HL-60 (cell line): ENCODE measurements around the gene GPC1.

Experiments used
- DNase-seq, 2 experiments: peaks; one replicate each; pipeline ENCODE4 v3.0.0-alpha.2; 2010 to 2020; ENCODE audit warnings: low read depth in 1 of 2, low spot score in 1 of 2
- H3K27ac ChIP-seq: fragments of 250-450 bp; sonication (Bioruptor Pico); replicated peaks from 2 replicates; pipeline ENCODE4 v1.5.1; 2020; ENCODE audit warnings: mild to moderate bottlenecking, moderate library complexity
- H3K27me3 ChIP-seq: fragments of 250-450 bp; sonication (Bioruptor Pico); 2 replicates; pipeline ENCODE4 v1.5.1; 2021; ENCODE audit warnings: mild to moderate bottlenecking, moderate library complexity; ENCODE audit not compliant: insufficient read depth, poor library complexity, severe bottlenecking
- H3K4me3 ChIP-seq: replicated peaks from 2 replicates; pipeline ENCODE4 v1.5.1; 2011; ENCODE audit warnings: mild to moderate bottlenecking, control low read depth, low read length; ENCODE audit not compliant: insufficient read depth
- GABPA ChIP-seq: IDR thresholded peaks from 2 replicates; pipeline ENCODE4 v1.6.1; 2012; ENCODE audit warnings: low read depth
- POLR2AphosphoS5 ChIP-seq: IDR thresholded peaks from 2 replicates; pipeline ENCODE4 v1.6.1; 2012; ENCODE audit warnings: low read depth
- SPI1 ChIP-seq: IDR thresholded peaks from 2 replicates; pipeline ENCODE4 v1.6.1; 2012; ENCODE audit warnings: low read depth, mild to moderate bottlenecking, borderline replicate concordance
- TF ChIP-seq, protein P1 (sequence below): IDR thresholded peaks from one replicate; pipeline ENCODE4 v1.5.1; 2011; ENCODE audit warnings: low read length, control low read depth, inconsistent platforms; ENCODE audit not compliant: insufficient read depth
- TF ChIP-seq, protein P2 (sequence below): IDR thresholded peaks from 2 replicates; pipeline ENCODE4 v1.6.1; 2012; ENCODE audit warnings: low read depth; ENCODE audit not compliant: insufficient replicate concordance

The GPC1 gene

DNA sequence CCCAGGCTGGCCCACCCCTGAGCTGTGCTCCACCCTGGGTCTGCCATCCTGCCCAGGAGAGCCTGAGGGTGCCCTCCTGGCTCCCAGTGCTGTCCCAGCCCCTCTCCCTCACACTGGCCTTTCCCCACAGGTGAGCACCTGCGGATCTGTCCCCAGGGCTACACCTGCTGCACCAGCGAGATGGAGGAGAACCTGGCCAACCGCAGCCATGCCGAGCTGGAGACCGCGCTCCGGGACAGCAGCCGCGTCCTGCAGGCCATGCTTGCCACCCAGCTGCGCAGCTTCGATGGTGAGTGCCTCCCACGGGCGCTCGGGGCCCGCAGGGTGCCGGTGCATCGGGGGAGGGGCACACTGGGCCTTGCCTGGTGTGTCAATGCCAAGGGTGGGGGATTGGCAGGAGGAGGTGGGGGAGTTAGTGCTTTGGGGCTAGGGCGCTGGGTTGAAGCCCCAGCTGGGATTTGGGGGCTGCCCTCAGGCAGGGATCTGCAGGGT is 23.5 kb downstream of the GPC1 start:
- no peak overlapping the region for H3K27ac ChIP-seq
- H3K4me3 ChIP-seq = no peak overlapping the region
- no peak for TF ChIP-seq SPI1
- TF ChIP-seq, protein P1, sequence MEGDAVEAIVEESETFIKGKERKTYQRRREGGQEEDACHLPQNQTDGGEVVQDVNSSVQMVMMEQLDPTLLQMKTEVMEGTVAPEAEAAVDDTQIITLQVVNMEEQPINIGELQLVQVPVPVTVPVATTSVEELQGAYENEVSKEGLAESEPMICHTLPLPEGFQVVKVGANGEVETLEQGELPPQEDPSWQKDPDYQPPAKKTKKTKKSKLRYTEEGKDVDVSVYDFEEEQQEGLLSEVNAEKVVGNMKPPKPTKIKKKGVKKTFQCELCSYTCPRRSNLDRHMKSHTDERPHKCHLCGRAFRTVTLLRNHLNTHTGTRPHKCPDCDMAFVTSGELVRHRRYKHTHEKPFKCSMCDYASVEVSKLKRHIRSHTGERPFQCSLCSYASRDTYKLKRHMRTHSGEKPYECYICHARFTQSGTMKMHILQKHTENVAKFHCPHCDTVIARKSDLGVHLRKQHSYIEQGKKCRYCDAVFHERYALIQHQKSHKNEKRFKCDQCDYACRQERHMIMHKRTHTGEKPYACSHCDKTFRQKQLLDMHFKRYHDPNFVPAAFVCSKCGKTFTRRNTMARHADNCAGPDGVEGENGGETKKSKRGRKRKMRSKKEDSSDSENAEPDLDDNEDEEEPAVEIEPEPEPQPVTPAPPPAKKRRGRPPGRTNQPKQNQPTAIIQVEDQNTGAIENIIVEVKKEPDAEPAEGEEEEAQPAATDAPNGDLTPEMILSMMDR = no peak
- TF ChIP-seq POLR2AphosphoS5 = no peak
- TF ChIP-seq, protein P2, sequence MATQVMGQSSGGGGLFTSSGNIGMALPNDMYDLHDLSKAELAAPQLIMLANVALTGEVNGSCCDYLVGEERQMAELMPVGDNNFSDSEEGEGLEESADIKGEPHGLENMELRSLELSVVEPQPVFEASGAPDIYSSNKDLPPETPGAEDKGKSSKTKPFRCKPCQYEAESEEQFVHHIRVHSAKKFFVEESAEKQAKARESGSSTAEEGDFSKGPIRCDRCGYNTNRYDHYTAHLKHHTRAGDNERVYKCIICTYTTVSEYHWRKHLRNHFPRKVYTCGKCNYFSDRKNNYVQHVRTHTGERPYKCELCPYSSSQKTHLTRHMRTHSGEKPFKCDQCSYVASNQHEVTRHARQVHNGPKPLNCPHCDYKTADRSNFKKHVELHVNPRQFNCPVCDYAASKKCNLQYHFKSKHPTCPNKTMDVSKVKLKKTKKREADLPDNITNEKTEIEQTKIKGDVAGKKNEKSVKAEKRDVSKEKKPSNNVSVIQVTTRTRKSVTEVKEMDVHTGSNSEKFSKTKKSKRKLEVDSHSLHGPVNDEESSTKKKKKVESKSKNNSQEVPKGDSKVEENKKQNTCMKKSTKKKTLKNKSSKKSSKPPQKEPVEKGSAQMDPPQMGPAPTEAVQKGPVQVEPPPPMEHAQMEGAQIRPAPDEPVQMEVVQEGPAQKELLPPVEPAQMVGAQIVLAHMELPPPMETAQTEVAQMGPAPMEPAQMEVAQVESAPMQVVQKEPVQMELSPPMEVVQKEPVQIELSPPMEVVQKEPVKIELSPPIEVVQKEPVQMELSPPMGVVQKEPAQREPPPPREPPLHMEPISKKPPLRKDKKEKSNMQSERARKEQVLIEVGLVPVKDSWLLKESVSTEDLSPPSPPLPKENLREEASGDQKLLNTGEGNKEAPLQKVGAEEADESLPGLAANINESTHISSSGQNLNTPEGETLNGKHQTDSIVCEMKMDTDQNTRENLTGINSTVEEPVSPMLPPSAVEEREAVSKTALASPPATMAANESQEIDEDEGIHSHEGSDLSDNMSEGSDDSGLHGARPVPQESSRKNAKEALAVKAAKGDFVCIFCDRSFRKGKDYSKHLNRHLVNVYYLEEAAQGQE = no peak
- TF ChIP-seq GABPA = no peak
- DNase-seq = no peak
- peaks cover 36% of the 10 kb centered on the region for H3K27me3 ChIP-seq

DNA sequence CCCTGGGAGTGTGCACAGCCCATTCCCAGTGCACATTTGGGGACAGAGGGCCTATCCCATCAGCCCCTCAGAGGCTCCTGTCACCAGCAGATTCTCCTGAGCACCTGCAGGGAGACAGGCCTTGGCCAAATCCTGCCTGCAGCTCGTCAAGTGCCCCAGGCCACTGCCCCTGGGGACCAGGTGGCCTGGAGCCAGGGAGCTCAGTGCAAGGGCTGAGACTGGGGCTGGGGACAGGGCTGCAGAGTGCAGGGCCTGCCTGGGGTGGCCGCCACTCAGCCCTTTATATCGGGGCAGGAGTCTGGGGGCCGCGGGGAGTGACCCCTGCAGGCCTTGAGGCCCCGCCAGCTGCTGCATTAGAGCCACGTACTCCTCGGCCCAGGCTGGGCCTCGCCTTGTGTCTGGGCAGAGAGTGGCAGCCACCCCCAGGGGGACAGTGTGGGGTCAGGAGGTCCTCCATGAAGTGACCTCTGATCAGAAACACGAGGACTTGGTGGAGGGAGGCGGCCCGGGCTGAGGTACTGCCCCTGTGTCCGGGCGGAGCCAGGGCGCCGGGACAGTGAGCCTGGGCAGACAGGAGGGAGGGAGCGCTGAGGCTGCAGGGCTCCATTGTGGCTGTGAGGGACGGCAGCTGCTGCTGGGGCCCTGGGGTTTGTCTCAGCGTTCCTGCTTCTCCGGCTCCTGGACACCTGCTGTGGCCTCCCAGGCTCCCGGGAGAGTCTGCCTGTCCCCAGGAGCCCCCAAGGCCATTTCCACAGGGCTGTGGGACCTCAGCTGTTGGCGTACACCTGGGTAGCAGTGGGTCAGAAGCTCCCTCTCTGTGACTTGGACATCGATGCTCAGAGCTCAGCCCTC is 24.2 kb downstream of the GPC1 start:
- TF ChIP-seq, protein P1 = no peak
- TF ChIP-seq POLR2AphosphoS5 = no peak
- TF ChIP-seq GABPA = no peak
- TF ChIP-seq, protein P2 = no peak
- no peak for TF ChIP-seq SPI1
- no peak overlapping the region for H3K27ac ChIP-seq
- H3K4me3 ChIP-seq = no peak overlapping the region
- peaks cover 29% of the 10 kb centered on the region for H3K27me3 ChIP-seq
- DNase-seq = no peak

DNA sequence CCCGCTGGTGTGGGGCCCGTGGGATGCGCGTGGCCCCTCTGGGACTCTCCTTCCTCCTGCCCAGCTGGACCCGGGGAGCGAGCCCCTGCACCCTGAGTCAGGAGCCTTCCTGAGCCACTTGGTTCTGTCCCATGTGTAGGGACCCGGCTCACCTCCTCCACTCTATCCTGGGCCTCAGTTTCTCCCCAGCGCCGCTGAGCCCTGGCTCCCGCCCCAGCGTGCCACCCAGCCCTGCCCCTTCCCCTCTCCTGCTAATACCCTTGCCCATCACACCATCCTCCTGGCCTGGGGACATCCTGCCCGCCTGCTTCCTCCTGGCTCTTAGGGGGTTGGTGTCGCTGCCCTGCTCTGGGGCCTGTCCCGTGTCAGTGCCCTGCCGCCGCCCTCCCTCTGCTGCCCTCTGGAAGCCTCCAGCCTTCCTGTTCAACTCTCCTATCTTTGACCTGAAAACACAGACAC is 24.8 kb downstream of the GPC1 start:
- Histone ChIP-seq H3K4me3 (no peak overlapping the region), H3K27me3 (peaks cover 23% of the 10 kb centered on the region), H3K27ac (no peak overlapping the region)
- TF ChIP-seq, protein P1 = no peak
- TF ChIP-seq SPI1 (no peak), GABPA (no peak), POLR2AphosphoS5 (no peak)
- TF ChIP-seq, protein P2 = no peak
- DNase-seq = no peak
